H1 (cell line): Measurements from ENCODE around the gene CREB3. TPM values are rescaled to one million over a fixed set of nuclear protein-coding genes. Genes with fewer than 3 reads are reported as not detected.

Experiments used
- CTCF ChIA-PET: fragments of 300-600 bp; sonication (Branson Sonifier 250); formaldehyde crosslinking; loops from one replicate; lab custom pipeline; 2021; ENCODE audit not compliant: partially characterized antibody; lab: Charles Lee
- POLR2A ChIA-PET: fragments of 300-600 bp; sonication (Branson Sonifier 250); formaldehyde crosslinking; loops from one replicate; lab custom pipeline; 2021; ENCODE audit warnings: inconsistent platforms; ENCODE audit not compliant: partially characterized antibody; lab: Charles Lee
- DNase-seq, 2 experiments: peaks; one replicate each; pipeline versions ENCODE4 v3.0.0 to v3.0.0-alpha.2; 2010 to 2022; ENCODE audit warnings: low spot score in 2 of 2, low read depth in 1 of 2, mixed read lengths in 1 of 2
- FAIRE-seq: peaks from 2 replicates; lab custom pipeline; 2011; peaks lifted over from hg19 to GRCh38; lab: Jason Lieb, UNC
- H2AFZ ChIP-seq: 2 replicates; pipeline ENCODE4 v1.8.1; 2012; ENCODE audit warnings: low read length, inconsistent platforms
- H2AK5ac ChIP-seq: 2 replicates; pipeline ENCODE4 v1.6.1; 2013; ENCODE audit warnings: low read depth, low read length
- H2BK120ac ChIP-seq: replicated peaks from 2 replicates; pipeline ENCODE3; 2013; ENCODE audit warnings: low read depth, low read length, inconsistent platforms
- H2BK12ac ChIP-seq: 2 replicates; pipeline ENCODE4 v1.6.1; 2013; ENCODE audit warnings: low read depth, low read length
- H2BK15ac ChIP-seq: 2 replicates; pipeline ENCODE4 v1.6.1; 2013; ENCODE audit warnings: low read length
- H2BK20ac ChIP-seq: 2 replicates; pipeline ENCODE4 v1.6.1; 2013; ENCODE audit warnings: low read length
- H2BK5ac ChIP-seq: 2 replicates; pipeline ENCODE4 v1.6.1; 2013; ENCODE audit warnings: low read depth, low read length
- H3K14ac ChIP-seq: 2 replicates; pipeline ENCODE4 v1.6.1; 2013; ENCODE audit warnings: inconsistent platforms; ENCODE audit not compliant: insufficient read length
- H3K18ac ChIP-seq: 2 replicates; pipeline ENCODE4 v1.6.1; 2013; ENCODE audit warnings: low read length; ENCODE audit errors: extremely low read depth
- H3K23ac ChIP-seq: 2 replicates; pipeline ENCODE4 v1.6.1; 2013; ENCODE audit warnings: inconsistent platforms; ENCODE audit not compliant: insufficient read length
- H3K23me2 ChIP-seq: 2 replicates; pipeline ENCODE4 v1.6.1; 2013; ENCODE audit warnings: low read depth, low read length
- H3K27ac ChIP-seq: 2 replicates; pipeline ENCODE4 v1.6.1; 2011; ENCODE audit warnings: low read depth, low read length, inconsistent platforms
- H3K27me3 ChIP-seq, 4 experiments: replicated peaks in 1 of 4; 1 replicate in 1 of 4; 2 replicates in 3 of 4; pipeline versions ENCODE4 v1.6.1 to v1.8.1; 2011 to 2013; ENCODE audit warnings: low read length in 3 of 4, mild to moderate bottlenecking in 3 of 4, inconsistent platforms in 2 of 4, mixed read lengths in 2 of 4, moderate library complexity in 1 of 4; ENCODE audit not compliant: control insufficient read depth in 3 of 4, insufficient read depth in 3 of 4; ENCODE audit errors: extremely low read depth in 1 of 4
- H3K36me3 ChIP-seq, 4 experiments: 2 replicates each; pipeline versions ENCODE4 v1.6.1 to v1.8.1; 2011 to 2013; ENCODE audit warnings: mild to moderate bottlenecking in 4 of 4, low read length in 3 of 4, moderate library complexity in 2 of 4, control low read depth in 1 of 4, inconsistent platforms in 1 of 4; ENCODE audit not compliant: insufficient read depth in 4 of 4, control insufficient read depth in 2 of 4
- H3K4ac ChIP-seq: replicated peaks from 2 replicates; pipeline ENCODE3; 2013; ENCODE audit warnings: low read length, low read depth, mixed read lengths, inconsistent platforms; ENCODE audit not compliant: insufficient read length
- H3K4me1 ChIP-seq, 4 experiments: replicated peaks in 1 of 4; 1 replicate in 1 of 4; 2 replicates in 3 of 4; pipeline versions ENCODE4 v1.6.1 to v1.8.1; 2011 to 2013; ENCODE audit warnings: low read length in 3 of 4, inconsistent platforms in 2 of 4, mixed read lengths in 1 of 4; ENCODE audit not compliant: insufficient read depth in 4 of 4, control insufficient read depth in 3 of 4
- H3K4me2 ChIP-seq, 2 experiments: 2 replicates each; pipeline versions ENCODE4 v1.6.1 to v1.8.1; 2011 to 2013; ENCODE audit warnings: low read depth in 2 of 2, low read length in 2 of 2, control low read depth in 1 of 2, inconsistent platforms in 1 of 2, mild to moderate bottlenecking in 1 of 2; ENCODE audit not compliant: insufficient read depth in 1 of 2
- H3K4me3 ChIP-seq, 4 experiments: fragments of 200-600, 300-600 bp in 1 of 4; sonication (generic), shearing (Covaris generic), sonication (Bioruptor Twin) in 1 of 4; 2 replicates each; pipeline versions ENCODE4 v1.5.1 to v1.8.1; 2011 to 2016; ENCODE audit warnings: low read length in 4 of 4, low read depth in 3 of 4, control low read depth in 2 of 4, inconsistent platforms in 2 of 4, mild to moderate bottlenecking in 2 of 4, mixed read lengths in 1 of 4, moderate library complexity in 1 of 4; ENCODE audit not compliant: insufficient read depth in 2 of 4; ENCODE audit errors: extremely low read depth in 1 of 4
- H3K56ac ChIP-seq: replicated peaks from 2 replicates; pipeline ENCODE3; 2013; ENCODE audit warnings: low read depth, mild to moderate bottlenecking, mixed read lengths, low read length, inconsistent platforms; ENCODE audit not compliant: insufficient read length
- H3K79me1 ChIP-seq: 2 replicates; pipeline ENCODE4 v1.6.1; 2013; ENCODE audit warnings: low read depth, low read length, control low read depth
- H3K79me2 ChIP-seq, 2 experiments: 2 replicates each; pipeline versions ENCODE4 v1.6.1 to v1.8.1; 2012 to 2013; ENCODE audit warnings: low read length in 2 of 2, mild to moderate bottlenecking in 2 of 2, inconsistent platforms in 1 of 2; ENCODE audit not compliant: insufficient read depth in 2 of 2, control insufficient read depth in 1 of 2
- H3K9ac ChIP-seq, 4 experiments: replicated peaks in 1 of 4; 1 replicate in 1 of 4; 2 replicates in 3 of 4; pipeline versions ENCODE4 v1.6.1 to v1.8.1; 2011 to 2013; ENCODE audit warnings: low read depth in 3 of 4, low read length in 3 of 4, control low read depth in 2 of 4, mild to moderate bottlenecking in 2 of 4, moderate library complexity in 2 of 4, inconsistent platforms in 1 of 4; ENCODE audit errors: extremely low read depth in 1 of 4
- H3K9me3 ChIP-seq, 2 experiments: 2 replicates each; pipeline versions ENCODE4 v1.6.1 to v1.8.1; 2012 to 2013; ENCODE audit warnings: mild to moderate bottlenecking in 2 of 2, moderate library complexity in 2 of 2, control low read depth in 1 of 2, inconsistent platforms in 1 of 2, low read depth in 1 of 2, low read length in 1 of 2, mixed read lengths in 1 of 2; ENCODE audit not compliant: insufficient read depth in 2 of 2
- H4K20me1 ChIP-seq, 2 experiments: replicated peaks in 1 of 2; 2 replicates each; pipeline versions ENCODE3 to v1.8.1; 2011 to 2013; ENCODE audit warnings: inconsistent platforms in 2 of 2, low read length in 2 of 2, mild to moderate bottlenecking in 1 of 2; ENCODE audit not compliant: insufficient read depth in 2 of 2, control insufficient read depth in 1 of 2
- H4K5ac ChIP-seq: 2 replicates; pipeline ENCODE4 v1.6.1; 2013; ENCODE audit warnings: low read length, low read depth, mixed read lengths, inconsistent platforms; ENCODE audit not compliant: insufficient read length
- H4K8ac ChIP-seq: 2 replicates; pipeline ENCODE4 v1.8.0; 2013; ENCODE audit warnings: mild to moderate bottlenecking, moderate library complexity, low read length, inconsistent platforms; ENCODE audit not compliant: insufficient read depth; ENCODE audit errors: extremely low read depth
- H4K91ac ChIP-seq: replicated peaks from 2 replicates; pipeline ENCODE3; 2013; ENCODE audit warnings: low read length, mixed read lengths, inconsistent platforms; ENCODE audit not compliant: insufficient read length
- ASH2L ChIP-seq: fragments of 200-600, 300-600 bp; sonication (generic); IDR thresholded peaks from one replicate; pipeline ENCODE4 v1.7.1; 2017; ENCODE audit warnings: low read length
- CEBPB ChIP-seq: IDR thresholded peaks from 2 replicates; pipeline ENCODE4 v1.6.1; 2012; ENCODE audit warnings: low read depth, low read length
- CTBP2 ChIP-seq: IDR thresholded peaks from 2 replicates; pipeline ENCODE4 v1.7.0; 2011; ENCODE audit warnings: borderline replicate concordance, mild to moderate bottlenecking, moderate library complexity, mixed read lengths, low read length; ENCODE audit not compliant: insufficient read depth, insufficient read length
- EGR1 ChIP-seq: IDR thresholded peaks from 2 replicates; pipeline ENCODE4 v1.6.1; 2011; ENCODE audit warnings: low read depth, low read length, borderline replicate concordance
- GABPA ChIP-seq: IDR thresholded peaks from 2 replicates; pipeline ENCODE4 v1.6.1; 2011; ENCODE audit warnings: mild to moderate bottlenecking, low read length, moderate library complexity, borderline replicate concordance; ENCODE audit not compliant: insufficient read depth
- GTF2F1 ChIP-seq: IDR thresholded peaks from 2 replicates; pipeline ENCODE4 v1.6.1; 2012; ENCODE audit warnings: low read depth, low read length, improper control_type of control experiment, borderline replicate concordance
- KDM5A ChIP-seq: fragments of 200-600 bp; IDR thresholded peaks from 2 replicates; pipeline ENCODE4 v1.7.1; 2012; ENCODE audit warnings: mild to moderate bottlenecking, low read length, inconsistent platforms, mixed read lengths
- POLR2A ChIP-seq, 2 experiments: IDR thresholded peaks; 1 replicate in 1 of 2; 2 replicates in 1 of 2; pipeline ENCODE4 v1.6.1; 2011; ENCODE audit warnings: low read depth in 2 of 2, low read length in 2 of 2, mild to moderate bottlenecking in 2 of 2; ENCODE audit errors: control extremely low read depth in 1 of 2
- RBBP5 ChIP-seq: IDR thresholded peaks from 2 replicates; pipeline ENCODE4 v1.7.1; 2012; ENCODE audit warnings: low read depth, mild to moderate bottlenecking, inconsistent platforms, low read length, moderate library complexity, borderline replicate concordance
- RFX5 ChIP-seq: IDR thresholded peaks from 2 replicates; pipeline ENCODE4 v1.6.1; 2011; ENCODE audit warnings: low read depth, low read length, improper control_type of control experiment, borderline replicate concordance
- RNF2 ChIP-seq: fragments of 200-900, 300-1000 bp; sonication (generic); IDR thresholded peaks from 2 replicates; pipeline ENCODE4 v1.7.1; 2016; ENCODE audit warnings: borderline replicate concordance, low read depth, mild to moderate bottlenecking, antibody characterized with exemption, low read length; ENCODE audit not compliant: poor library complexity, severe bottlenecking; ENCODE audit errors: missing control alignments
- RXRA ChIP-seq: IDR thresholded peaks from 2 replicates; pipeline ENCODE4 v1.6.1; 2011; ENCODE audit warnings: low read depth, mild to moderate bottlenecking, low read length, moderate library complexity; ENCODE audit not compliant: insufficient read depth
- SUZ12 ChIP-seq: fragments of 200-600 bp; sonication (generic); IDR thresholded peaks from 2 replicates; pipeline ENCODE4 v1.6.1; 2012; ENCODE audit warnings: mild to moderate bottlenecking, inconsistent platforms, low read length, moderate library complexity, mixed read lengths
- TBP ChIP-seq: IDR thresholded peaks from 2 replicates; pipeline ENCODE4 v1.6.1; 2011; ENCODE audit warnings: low read depth, low read length, improper control_type of control experiment
- ZNF274 ChIP-seq: IDR thresholded peaks from 2 replicates; pipeline ENCODE4 v1.7.0; 2012; ENCODE audit warnings: low read length, borderline replicate concordance; ENCODE audit errors: extremely low read depth
- WGBS, 2 experiments: shearing (Covaris generic) in 1 of 2; methylation state at CpG; one replicate each; pipeline versions ENCODE4 v1.1.6 to v1.1.7; 2013 to 2015; ENCODE audit warnings: low lambda C conversion rate in 2 of 2, mixed read lengths in 2 of 2, inconsistent platforms in 1 of 2, low coverage in 1 of 2, missing lambda C conversion rate in 1 of 2; ENCODE audit not compliant: insufficient replicate concordance in 2 of 2, insufficient coverage in 1 of 2, insufficient read length in 1 of 2; ENCODE audit errors: extremely low coverage in 1 of 2, missing lambda C conversion rate in 1 of 2; 5-methylcytosine and 5-hydroxymethylcytosine counted together
- polyA plus RNA-seq, 7 experiments: library from polyadenylated mRNA; depleted of rRNA in 3 of 7; stranded (reverse) in 5 of 7; unstranded in 2 of 7; fragments of >200 nt in 5 of 7; fragments of 200-250 nt in 2 of 7; gene quantifications; 1 replicate in 5 of 7; 2 replicates in 1 of 7; 4 replicates in 1 of 7; pipeline versions ENCODE4 v1.2.1 to v1.2.3, GENCODE V29; 2011 to 2013; ENCODE audit warnings: missing spikeins in 2 of 7, mixed read lengths in 2 of 7
- total RNA-seq: library from RNA; stranded (reverse); fragmentation: NEBNext Ultra II Directional; extraction: Animal tissue kit (Norgen Biotek cat#: 25700); gene quantifications from 2 replicates; pipeline ENCODE4 v1.2.1, GENCODE V29; 2021

Gene CREB3
- total and polyA plus RNA-seq, 2 of the 8 experiments (the other 6 are each of a cell fraction or from before 2014, with no cell fraction given) = 24.4 to 25.7 TPM

GRCh38 chr9:35771943-35772342 is 39.5 kb downstream of the CREB3 start:
- 95% methylated on average over 3 of the region's 3 CpGs; no CpG with 5 or more reads in 1 of the 2 experiments for WGBS, 2 experiments
- no peak for FAIRE-seq
- TF ChIP-seq RXRA (no peak), ASH2L (no peak), POLR2A (IDR thresholded peaks at IDR 0.05; ENCODE audit: control extremely low read depth in 1 of 2, low read depth in 2 of 2, low read length in 2 of 2) (no peak), RFX5 (no peak), ZNF274 (no peak), CEBPB (no peak), SUZ12 (no peak), RBBP5 (no peak), GABPA (no peak), RNF2 (no peak), CTBP2 (no peak), GTF2F1 (no peak), KDM5A (no peak), TBP (no peak), EGR1 (no peak)
- no peak overlapping the region for H2BK12ac ChIP-seq
- CTCF ChIA-PET = interaction anchor here (1.2 to 3.2 kb wide), 3 partner anchors 9 to 114 kb away, joined by 3 to 12 read pairs (median 4); partner anchors contain the start of genes CCDC107 and RMRP
- peaks cover 0 to 6% (median 4%) of the 10 kb centered on the region in 4 experiments; a peak in 6 of 7 replicates for H3K4me1 ChIP-seq
- no peaks in the 10 kb centered on the region for H3K23me2 ChIP-seq
- no peak overlapping the region for H4K5ac ChIP-seq
- no peak overlapping the region for H4K91ac ChIP-seq
- H2BK120ac ChIP-seq = no peak overlapping the region
- no peak overlapping the region for H2AFZ ChIP-seq
- no peak for DNase-seq
- H4K8ac ChIP-seq = no peak overlapping the region
- H3K27ac ChIP-seq = no peak overlapping the region
- H3K56ac ChIP-seq = no peak overlapping the region
- no peak overlapping the region for H2BK15ac ChIP-seq
- no peak overlapping the region for H2BK20ac ChIP-seq
- H3K9me3 ChIP-seq = no peaks in the 10 kb centered on the region
- H3K27me3 ChIP-seq = no peaks in the 10 kb centered on the region
- no peak overlapping the region for H3K4me3 ChIP-seq
- no peak overlapping the region for H3K4me2 ChIP-seq
- H2AK5ac ChIP-seq = no peak overlapping the region
- no peaks in the 10 kb centered on the region for H3K79me1 ChIP-seq
- H2BK5ac ChIP-seq = no peak overlapping the region
- no peak overlapping the region for H3K23ac ChIP-seq
- no peak overlapping the region for H3K14ac ChIP-seq
- no peak overlapping the region for H3K9ac ChIP-seq
- H4K20me1 ChIP-seq = no peaks in the 10 kb centered on the region
- POLR2A ChIA-PET = interaction anchor here (1.2 kb wide), 1 partner anchor 38 kb away, joined by 3 read pairs; no protein-coding TSS in a partner anchor
- no peak overlapping the region for H3K4ac ChIP-seq
- H3K18ac ChIP-seq = no peak overlapping the region
- no peaks in the 10 kb centered on the region for H3K79me2 ChIP-seq
- H3K36me3 ChIP-seq = no peaks in the 10 kb centered on the region
